Suppressor macrophage (primary cell): ENCODE data around the gene VWC2L.

ENCODE experiments used
- DNase-seq, 4 experiments: peaks; one replicate each; pipeline ENCODE4 v3.0.0-alpha.2; 2020 to 2022
- total RNA-seq, 17 experiments: gene quantifications; one replicate each; lab custom pipeline; 2026; ENCODE audit warnings: mixed read lengths in 6 of 17, inconsistent platforms in 3 of 17; lab: John Stamatoyannopoulos, UW

Gene VWC2L
- total RNA-seq, result 0 to 2.2 (median 0) reads per million in 17 experiments

GRCh38 chr2:214410918-214411554 lies at the start of gene VWC2L:
VWC2L (plus strand) TSS chr2:214411054; CDS start chr2:214414194, 3,140 bp downstream.
- peak; percentile 59 to 79 (median 68) for DNase-seq

- DNase-seq, result no peak
These were observed 49.7 kb upstream of the VWC2L start for GRCh38 chr2:214361116-214361515.

- no peak for DNase-seq
These were observed 45.3 kb upstream of the VWC2L start for GRCh38 chr2:214365549-214365948.

- no peak for DNase-seq
These were observed 43.7 kb upstream of the VWC2L start for GRCh38 chr2:214367171-214367570.

GRCh38 chr2:214376618-214377285 lies 34.1 kb upstream of the VWC2L start:
- DNase-seq, result no peak

GRCh38 chr2:214377286-214377624 lies 33.6 kb upstream of the VWC2L start:
- no peak for DNase-seq

- DNase-seq, result no peak
These were observed 32.3 kb upstream of the VWC2L start for GRCh38 chr2:214378455-214379103.

GRCh38 chr2:214379227-214379626 lies 31.6 kb upstream of the VWC2L start:
- no peak for DNase-seq

GRCh38 chr2:214380681-214381080 lies 30.2 kb upstream of the VWC2L start:
- no peak for DNase-seq

GRCh38 chr2:214382229-214382628 lies 28.6 kb upstream of the VWC2L start:
- DNase-seq, result no peak

- DNase-seq, result no peak
These were observed 24.1 kb upstream of the VWC2L start for GRCh38 chr2:214386720-214387119.

GRCh38 chr2:214389334-214389733 lies 21.5 kb upstream of the VWC2L start:
- DNase-seq, result no peak

GRCh38 chr2:214393796-214394195 lies 17.1 kb upstream of the VWC2L start:
- DNase-seq, result no peak

- DNase-seq, result no peak
These were observed 15.8 kb upstream of the VWC2L start for GRCh38 chr2:214395040-214395439.

- DNase-seq, result no peak
These were observed 9.3 kb upstream of the VWC2L start for GRCh38 chr2:214401580-214401979.

- no peak for DNase-seq
These were observed 602 bp upstream of the VWC2L start for GRCh38 chr2:214410128-214410775.

GRCh38 chr2:214412679-214413078 lies 1.8 kb downstream of the VWC2L start:
- DNase-seq, result no peak

GRCh38 chr2:214436470-214436869 lies 25.6 kb downstream of the VWC2L start:
- DNase-seq, result no peak

- no peak for DNase-seq
These were observed 39.5 kb downstream of the VWC2L start for GRCh38 chr2:214450118-214450894.

- no peak for DNase-seq
These were observed 40.8 kb downstream of the VWC2L start for GRCh38 chr2:214451516-214452275.

- DNase-seq, result no peak
These were observed 54.7 kb downstream of the VWC2L start for GRCh38 chr2:214465363-214466146.
